ENCODE results near the gene MMAB. TPM values are rescaled to one million over a fixed set of nuclear protein-coding genes. Genes with fewer than 3 reads are reported as not detected.

Gene MMAB
- total RNA-seq, 1 experiment from 2014 or later: 40.1 TPM

GRCh38 chr12:109559200-109559505 lies 14.2 kb downstream of the MMAB start:
- DNase-seq (ENCODE audit: low read depth): no peak

- DNase-seq (ENCODE audit: low read depth): no peak
Observed at GRCh38 chr12:109558374-109559199, 14.7 kb downstream of the MMAB start.

GRCh38 chr12:109557805-109558204 lies 15.5 kb downstream of the MMAB start:
- no peak for DNase-seq (ENCODE audit: low read depth)

- DNase-seq (ENCODE audit: low read depth): no peak
Observed at GRCh38 chr12:109557200-109557599, 16.1 kb downstream of the MMAB start.

GRCh38 chr12:109555431-109556315 lies 17.6 kb downstream of the MMAB start:
- DNase-seq (ENCODE audit: low read depth): no peak

GRCh38 chr12:109554761-109555160 lies 18.5 kb downstream of the MMAB start:
- DNase-seq (ENCODE audit: low read depth): no peak

- no peak for DNase-seq (ENCODE audit: low read depth)
Observed at GRCh38 chr12:109553906-109554500, 19.3 kb downstream of the MMAB start.

GRCh38 chr12:109553483-109553882 lies 19.8 kb downstream of the MMAB start:
- DNase-seq (ENCODE audit: low read depth): peak; percentile 73

- DNase-seq (ENCODE audit: low read depth): no peak
Observed at GRCh38 chr12:109552971-109553370, 20.3 kb downstream of the MMAB start.

- DNase-seq (ENCODE audit: low read depth): no peak
Observed at GRCh38 chr12:109551108-109551507, 22.2 kb downstream of the MMAB start.

GRCh38 chr12:109550281-109550680 lies 23.0 kb downstream of the MMAB start:
- DNase-seq (ENCODE audit: low read depth): no peak

- no peak for DNase-seq (ENCODE audit: low read depth)
Observed at GRCh38 chr12:109549613-109550270, 23.6 kb downstream of the MMAB start.

- no peak for DNase-seq (ENCODE audit: low read depth)
Observed at GRCh38 chr12:109548258-109548657, 25.0 kb downstream of the MMAB start.

GRCh38 chr12:109547286-109547685 lies 26.0 kb downstream of the MMAB start:
- no peak for DNase-seq (ENCODE audit: low read depth)

GRCh38 chr12:109545826-109546225 lies 27.5 kb downstream of the MMAB start:
- no peak for DNase-seq (ENCODE audit: low read depth)

- peak; percentile 89 for DNase-seq (ENCODE audit: low read depth)
Observed at GRCh38 chr12:109544955-109545531, 28.3 kb downstream of the MMAB start.

- no peak for DNase-seq (ENCODE audit: low read depth)
Observed at GRCh38 chr12:109542876-109543275, 30.4 kb downstream of the MMAB start.

- peak; percentile 60 for DNase-seq (ENCODE audit: low read depth)
Observed at GRCh38 chr12:109542014-109542413, 31.3 kb downstream of the MMAB start.

GRCh38 chr12:109541413-109541726 lies 31.9 kb downstream of the MMAB start:
- no peak for DNase-seq (ENCODE audit: low read depth)

GRCh38 chr12:109540526-109541412 lies 32.5 kb downstream of the MMAB start:
- DNase-seq (ENCODE audit: low read depth): no peak

- DNase-seq (ENCODE audit: low read depth): peak; percentile 76
Observed at GRCh38 chr12:109539508-109539907, 33.8 kb downstream of the MMAB start.
